Measurements from ENCODE around the gene SNRPD3.

DNA sequence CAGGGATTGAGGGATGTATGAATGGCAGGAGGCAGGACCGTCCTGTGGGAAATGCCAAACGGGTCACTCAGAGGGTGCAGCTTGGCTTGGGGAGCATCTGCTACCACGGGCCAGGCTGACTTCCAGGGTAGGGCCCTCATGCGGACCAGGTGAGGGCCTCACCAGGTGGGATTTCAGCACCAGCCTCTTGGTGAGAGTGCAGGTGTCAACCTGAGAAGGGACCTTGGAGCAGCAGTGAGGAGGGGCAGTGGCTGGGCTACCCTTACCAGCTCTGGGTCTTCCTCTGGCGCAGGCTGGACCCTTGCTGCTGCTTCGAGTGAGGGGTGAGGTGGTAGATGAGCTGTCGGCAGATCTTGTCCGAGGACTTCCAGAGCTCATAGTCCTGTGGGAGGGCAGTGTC is 32.1 kb downstream of the SNRPD3 start:
- TF ChIP-seq, protein P1, sequence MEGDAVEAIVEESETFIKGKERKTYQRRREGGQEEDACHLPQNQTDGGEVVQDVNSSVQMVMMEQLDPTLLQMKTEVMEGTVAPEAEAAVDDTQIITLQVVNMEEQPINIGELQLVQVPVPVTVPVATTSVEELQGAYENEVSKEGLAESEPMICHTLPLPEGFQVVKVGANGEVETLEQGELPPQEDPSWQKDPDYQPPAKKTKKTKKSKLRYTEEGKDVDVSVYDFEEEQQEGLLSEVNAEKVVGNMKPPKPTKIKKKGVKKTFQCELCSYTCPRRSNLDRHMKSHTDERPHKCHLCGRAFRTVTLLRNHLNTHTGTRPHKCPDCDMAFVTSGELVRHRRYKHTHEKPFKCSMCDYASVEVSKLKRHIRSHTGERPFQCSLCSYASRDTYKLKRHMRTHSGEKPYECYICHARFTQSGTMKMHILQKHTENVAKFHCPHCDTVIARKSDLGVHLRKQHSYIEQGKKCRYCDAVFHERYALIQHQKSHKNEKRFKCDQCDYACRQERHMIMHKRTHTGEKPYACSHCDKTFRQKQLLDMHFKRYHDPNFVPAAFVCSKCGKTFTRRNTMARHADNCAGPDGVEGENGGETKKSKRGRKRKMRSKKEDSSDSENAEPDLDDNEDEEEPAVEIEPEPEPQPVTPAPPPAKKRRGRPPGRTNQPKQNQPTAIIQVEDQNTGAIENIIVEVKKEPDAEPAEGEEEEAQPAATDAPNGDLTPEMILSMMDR (IDR thresholded peaks at IDR 0.05) = no peak
- TF ChIP-seq POLR2A (IDR thresholded peaks at IDR 0.05) = no peak
